Measurements from ENCODE around the gene FN1.

Gene FN1

GRCh38 chr2:215382480-215382879, 53.4 kb downstream of the FN1 start:
- no peak for DNase-seq (ENCODE audit: low read depth)

DNA sequence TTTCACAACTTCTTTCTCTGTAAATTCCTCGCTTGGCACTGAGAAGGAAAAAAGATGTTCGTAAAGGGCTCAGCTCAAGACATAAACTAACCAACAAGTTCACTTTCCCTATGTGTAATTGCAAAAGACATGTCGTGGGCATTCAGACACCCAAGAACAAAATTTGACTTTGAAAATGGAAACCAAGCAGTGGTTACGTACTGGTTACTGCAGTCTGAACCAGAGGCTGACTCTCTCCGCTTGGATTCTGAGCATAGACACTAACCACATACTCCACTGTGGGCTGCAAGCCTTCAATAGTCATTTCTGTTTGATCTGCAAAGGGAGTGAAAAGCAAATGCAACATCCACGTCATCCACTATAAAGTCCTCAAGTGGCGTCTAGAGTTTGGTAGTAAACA, 53.9 kb downstream of the FN1 start:
- DNase-seq (ENCODE audit: low read depth), result no peak

- no peak for DNase-seq (ENCODE audit: low read depth)
These were observed 55.2 kb downstream of the FN1 start for GRCh38 chr2:215380699-215381098.

DNA sequence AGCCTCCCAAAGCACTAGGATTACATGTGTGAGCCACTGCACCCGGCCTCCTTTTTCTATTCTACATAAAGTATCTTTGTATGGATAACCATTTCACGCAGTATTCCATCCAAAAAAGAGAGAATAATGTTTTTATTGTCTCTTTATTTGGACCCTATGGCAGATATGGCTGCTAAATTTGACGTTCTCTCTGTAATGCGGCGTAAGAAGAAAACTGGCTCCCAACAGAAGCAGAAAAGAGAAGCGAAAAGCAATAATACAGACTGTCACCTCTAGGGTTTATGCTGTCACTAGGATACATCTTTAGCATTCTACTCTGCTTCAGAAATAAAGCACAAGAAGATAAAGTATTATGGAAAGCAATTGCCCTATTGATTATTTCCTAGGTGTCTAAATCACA, 55.9 kb downstream of the FN1 start:
- no peak for DNase-seq (ENCODE audit: low read depth)

DNA sequence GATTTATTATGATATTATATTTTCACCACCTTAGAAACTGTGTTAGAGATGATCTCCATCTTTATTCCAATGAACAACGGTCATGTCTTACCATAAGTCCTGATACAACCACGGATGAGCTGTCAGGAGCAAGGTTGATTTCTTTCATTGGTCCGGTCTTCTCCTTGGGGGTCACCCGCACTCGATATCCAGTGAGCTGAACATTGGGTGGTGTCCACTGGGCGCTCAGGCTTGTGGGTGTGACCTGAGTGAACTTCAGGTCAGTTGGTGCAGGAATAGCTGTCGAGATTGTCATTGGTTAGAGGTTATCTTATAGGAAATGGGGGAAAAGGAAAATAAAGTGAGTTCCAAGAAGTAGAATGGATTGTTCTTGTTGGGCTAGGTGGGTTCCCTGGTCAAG, 56.8 kb downstream of the FN1 start:
- no peak for DNase-seq (ENCODE audit: low read depth)

DNA sequence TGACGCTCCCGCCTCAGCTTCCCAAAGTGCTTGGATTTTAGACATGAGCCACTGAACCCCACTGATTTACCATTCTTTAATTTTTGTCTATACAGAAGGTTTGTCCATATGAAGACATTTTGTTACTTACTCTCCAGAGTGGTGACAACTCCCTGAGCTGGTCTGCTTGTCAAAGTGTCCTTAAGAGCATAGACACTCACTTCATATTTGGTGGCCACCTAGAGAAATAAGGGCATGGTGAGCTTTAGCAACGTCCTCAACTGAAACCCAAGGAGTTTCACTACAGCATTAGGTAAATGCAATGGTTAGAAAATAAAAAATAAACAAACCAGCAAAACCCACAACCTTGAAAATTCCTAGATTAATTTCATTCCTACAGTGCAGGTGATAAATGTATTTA, 57.8 kb downstream of the FN1 start:
- no peak for DNase-seq (ENCODE audit: low read depth)

DNA sequence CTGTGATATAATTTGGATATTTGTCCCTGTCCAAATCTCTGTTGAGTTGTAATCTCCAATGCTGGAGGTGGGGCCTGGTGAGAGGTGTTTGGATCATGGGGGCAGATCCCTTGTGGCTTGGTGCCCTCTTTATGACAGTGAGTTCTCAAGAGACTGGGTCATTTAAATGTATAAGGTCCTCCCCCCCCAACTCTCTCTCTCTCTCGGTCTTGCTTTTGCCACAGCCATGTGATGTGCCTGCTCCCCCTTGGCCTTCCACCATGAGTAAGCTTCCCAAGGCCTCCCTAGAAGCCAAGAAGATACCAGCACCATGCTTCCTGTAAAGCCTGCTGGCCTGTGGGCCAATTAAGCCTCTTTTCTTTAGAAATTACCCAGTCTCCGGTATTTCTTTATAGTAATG, 58.6 kb downstream of the FN1 start:
- DNase-seq (ENCODE audit: low read depth), result no peak

- no peak for DNase-seq (ENCODE audit: low read depth)
These were observed 59.6 kb downstream of the FN1 start for GRCh38 chr2:215376103-215376780.

- DNase-seq (ENCODE audit: low read depth), result no peak
These were observed 60.4 kb downstream of the FN1 start for GRCh38 chr2:215375467-215375830.

GRCh38 chr2:215374642-215375466, 61.0 kb downstream of the FN1 start:
- no peak for DNase-seq (ENCODE audit: low read depth)

DNA sequence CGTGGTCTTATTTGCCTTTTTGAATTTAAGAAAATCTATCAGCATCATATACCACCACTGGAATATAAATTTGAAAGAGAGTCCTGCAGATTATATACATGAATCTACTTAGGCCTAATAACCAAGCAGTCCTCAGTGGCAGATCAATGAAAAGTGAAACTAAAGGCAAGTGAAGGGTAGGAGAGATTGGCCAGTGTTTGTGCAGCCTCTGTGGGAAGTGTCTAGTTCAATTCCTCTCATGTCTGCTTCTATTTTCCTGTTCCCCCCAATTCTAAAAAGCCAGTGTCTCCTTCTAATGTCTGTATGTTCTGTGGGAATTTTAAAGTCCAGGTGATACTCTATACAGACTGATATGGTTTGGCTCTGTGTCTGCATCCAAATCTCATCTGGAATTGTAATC, 61.9 kb downstream of the FN1 start:
- no peak for DNase-seq (ENCODE audit: low read depth)

DNA sequence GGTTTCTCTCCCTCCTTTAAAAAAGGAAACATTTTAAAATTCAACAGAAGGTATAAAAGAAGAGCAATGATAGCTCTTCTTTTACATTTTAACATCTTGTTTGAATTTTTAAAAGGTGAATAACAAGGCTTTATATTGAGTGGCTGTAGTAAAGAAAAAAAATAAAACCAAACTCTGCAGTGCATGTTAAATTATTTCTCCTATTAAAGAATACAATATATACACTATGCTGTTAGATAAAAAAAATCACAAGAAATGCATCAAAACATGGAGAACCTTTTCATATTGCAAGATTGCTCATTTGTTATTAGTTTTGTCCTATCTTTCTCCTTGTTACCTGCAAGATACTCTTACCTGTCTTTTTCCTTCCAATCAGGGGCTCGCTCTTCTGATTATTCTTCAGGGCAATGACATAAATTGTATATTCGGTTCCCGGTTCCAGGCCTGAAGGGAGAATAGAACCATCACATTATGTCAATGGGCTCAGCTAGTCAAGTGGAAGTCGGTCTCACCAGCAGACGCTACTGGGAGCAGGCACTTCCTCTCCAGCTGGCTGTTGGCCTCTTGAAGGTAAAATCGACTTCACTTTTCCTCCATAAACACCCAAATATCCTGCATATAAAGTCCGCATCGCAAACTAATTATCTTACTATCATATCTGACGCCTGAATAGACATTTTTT, 62.8 kb downstream of the FN1 start:
- no peak for DNase-seq (ENCODE audit: low read depth)

DNA sequence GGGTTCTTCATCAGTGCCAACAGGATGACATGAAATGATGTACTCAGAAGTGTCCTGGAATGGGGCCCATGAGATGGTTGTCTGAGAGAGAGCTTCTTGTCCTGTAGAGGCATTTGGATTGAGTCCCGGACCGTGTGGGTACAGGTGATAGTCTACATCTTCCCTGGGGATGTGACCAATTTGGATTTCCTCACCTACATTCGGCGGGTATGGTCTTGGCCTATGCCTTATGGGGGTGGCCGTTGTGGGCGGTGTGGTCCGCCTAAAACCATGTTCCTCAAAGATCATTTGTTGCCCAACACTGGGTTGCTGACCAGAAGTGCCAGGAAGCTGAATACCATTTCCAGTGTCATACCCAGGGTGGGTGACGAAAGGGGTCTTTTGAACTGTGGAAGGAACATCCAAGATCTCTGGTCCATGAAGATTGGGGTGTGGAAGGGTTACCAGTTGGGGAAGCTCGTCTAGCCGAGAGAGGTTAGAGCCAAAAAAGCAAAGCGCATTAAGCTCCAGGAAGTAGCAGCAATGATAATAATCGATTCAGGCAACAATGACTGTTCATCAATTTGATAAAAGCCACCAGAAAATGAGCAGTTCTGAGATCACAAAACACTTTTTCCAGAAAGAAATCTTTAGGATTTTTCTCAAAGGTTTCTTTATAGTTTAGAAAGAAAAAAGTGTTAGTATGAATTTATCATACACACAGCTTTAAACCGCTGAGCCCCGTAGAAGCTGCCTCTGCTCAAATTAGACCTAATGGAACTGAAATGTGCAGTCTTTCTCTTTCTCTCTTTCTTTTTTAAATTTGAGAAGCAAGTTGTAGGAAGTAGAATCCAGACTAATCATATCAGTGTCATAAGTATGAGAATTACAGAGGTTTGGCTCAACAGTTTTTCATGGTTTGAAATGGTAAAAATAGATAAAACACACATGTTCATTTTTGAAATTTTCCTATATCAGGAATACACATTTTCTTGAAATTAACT, 63.7 kb downstream of the FN1 start:
- no peak for DNase-seq (ENCODE audit: low read depth)

- DNase-seq (ENCODE audit: low read depth), result no peak
These were observed 65.5 kb downstream of the FN1 start for GRCh38 chr2:215370112-215370965.

GRCh38 chr2:215369181-215369760, 66.6 kb downstream of the FN1 start:
- DNase-seq (ENCODE audit: low read depth), result no peak

GRCh38 chr2:215368493-215368809, 67.4 kb downstream of the FN1 start:
- DNase-seq (ENCODE audit: low read depth), result no peak

- no peak for DNase-seq (ENCODE audit: low read depth)
These were observed 68.0 kb downstream of the FN1 start for GRCh38 chr2:215367662-215368492.

- no peak for DNase-seq (ENCODE audit: low read depth)
These were observed 69.3 kb downstream of the FN1 start for GRCh38 chr2:215366440-215367032.

GRCh38 chr2:215365184-215365658, 70.6 kb downstream of the FN1 start:
- DNase-seq (ENCODE audit: low read depth), result no peak

Data from T-helper 22 cell (primary cell).